HG02938 (cell line): Measurements from ENCODE around the gene CNTNAP2.
"Not testable (repeated sequence)": the region's sequence is repeated elsewhere in the genome, so short reads cannot be mapped to it uniquely, and the experiment has no call there.

ENCODE experiments used
- ATAC-seq: cut with Tn5 transposase; IDR thresholded peaks from one replicate; pipeline ENCODE4 v1.9.1; 2021; ENCODE audit warnings: mild to moderate bottlenecking, moderate library complexity; ENCODE audit not compliant: unreplicated experiment

The CNTNAP2 gene

DNA sequence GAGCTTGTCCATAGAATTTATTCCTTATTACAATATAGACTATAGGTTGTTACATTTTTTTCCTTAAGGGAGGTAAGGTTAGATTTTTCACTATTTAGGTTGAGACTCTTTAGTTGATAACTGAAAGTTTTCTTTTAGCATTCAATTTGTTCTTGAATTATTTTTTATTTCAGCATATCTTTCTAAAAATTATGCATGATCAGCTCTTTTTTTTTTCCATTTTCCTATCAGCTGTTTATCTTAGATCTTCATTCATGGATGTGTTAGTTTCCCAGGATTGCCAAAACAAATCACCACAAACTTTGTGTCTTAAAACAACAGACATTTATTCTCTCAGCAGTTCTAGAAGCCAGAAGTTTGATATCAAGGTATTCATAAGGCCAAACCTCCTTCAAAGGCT, 1558.1 kb downstream of the CNTNAP2 start:
- ATAC-seq: no peak

GRCh38 chr7:147678943-147679342, 1562.3 kb downstream of the CNTNAP2 start:
- ATAC-seq: no peak

GRCh38 chr7:147681530-147681929, 1564.9 kb downstream of the CNTNAP2 start:
- ATAC-seq: no peak

- no peak for ATAC-seq
Observed at GRCh38 chr7:147700702-147701101, 1584.1 kb downstream of the CNTNAP2 start.

- ATAC-seq: no peak
Observed at GRCh38 chr7:147707926-147708325, 1591.3 kb downstream of the CNTNAP2 start.

DNA sequence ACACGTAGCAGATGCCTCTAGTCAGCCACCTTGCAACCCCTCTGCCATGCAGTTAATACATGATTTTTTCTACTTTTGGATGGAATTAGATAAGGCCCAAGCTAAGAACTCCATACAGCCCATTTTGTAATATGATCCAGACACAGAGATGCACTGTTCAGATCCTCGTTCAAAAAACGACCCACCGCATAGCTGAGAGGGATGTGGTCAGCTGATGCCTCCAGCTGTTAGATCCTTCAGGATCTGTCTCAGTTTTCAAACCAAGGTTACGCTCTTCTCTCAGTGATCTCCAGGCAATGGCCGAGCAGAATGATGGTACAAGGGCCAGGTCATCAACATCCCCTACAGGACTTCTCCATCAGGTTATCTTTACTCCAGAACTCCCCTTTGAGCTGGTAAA, 1592.3 kb downstream of the CNTNAP2 start:
- no peak for ATAC-seq

GRCh38 chr7:147711447-147711846, 1594.8 kb downstream of the CNTNAP2 start:
- ATAC-seq: no peak

- no peak for ATAC-seq
Observed at GRCh38 chr7:147721962-147722830, 1605.6 kb downstream of the CNTNAP2 start.

- no peak for ATAC-seq
Observed at GRCh38 chr7:147723536-147723935, 1606.9 kb downstream of the CNTNAP2 start.

DNA sequence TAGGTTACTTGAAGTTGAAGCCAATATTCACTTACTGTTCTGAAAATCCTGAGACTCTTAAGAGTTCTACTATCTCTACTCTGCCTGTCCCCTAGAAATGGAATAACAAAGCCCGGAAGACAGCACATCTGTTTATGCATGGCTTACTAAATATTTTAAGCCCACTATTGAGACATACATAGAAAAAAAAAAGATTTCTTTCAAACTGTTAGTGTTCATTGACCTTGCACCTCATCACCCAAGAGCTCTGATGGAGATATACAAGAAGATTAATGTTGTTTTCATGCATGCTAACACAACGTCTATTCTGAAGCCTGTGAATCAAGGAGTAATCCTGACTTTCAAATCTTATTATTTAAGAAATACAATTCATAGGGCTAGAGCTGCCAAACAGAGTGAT, 1614.7 kb downstream of the CNTNAP2 start:
- no peak for ATAC-seq

GRCh38 chr7:147737559-147738214, 1621.1 kb downstream of the CNTNAP2 start:
- not testable (repeated sequence) for ATAC-seq

GRCh38 chr7:147742301-147742700, 1625.7 kb downstream of the CNTNAP2 start:
- ATAC-seq: no peak

DNA sequence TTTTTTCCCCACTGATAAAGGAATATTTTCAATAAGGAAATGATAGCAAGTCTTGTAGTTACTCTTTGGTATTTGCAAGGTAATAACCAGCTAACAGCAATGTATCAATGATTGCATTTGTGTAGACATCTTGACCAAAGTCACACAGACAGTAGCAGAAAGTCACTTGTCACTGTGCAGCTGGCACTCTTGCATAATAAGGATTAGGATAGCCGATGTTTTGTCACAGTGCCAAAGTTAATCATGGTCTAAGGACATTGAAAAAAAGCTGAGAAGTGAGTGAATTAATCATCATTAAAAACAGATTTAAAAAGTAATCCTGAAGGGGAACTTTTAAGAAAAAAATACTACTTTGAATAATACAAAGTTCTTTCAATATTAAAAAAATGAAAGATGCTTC, 1639.7 kb downstream of the CNTNAP2 start:
- ATAC-seq: no peak

GRCh38 chr7:147759327-147759943, 1642.8 kb downstream of the CNTNAP2 start:
- ATAC-seq: no peak

DNA sequence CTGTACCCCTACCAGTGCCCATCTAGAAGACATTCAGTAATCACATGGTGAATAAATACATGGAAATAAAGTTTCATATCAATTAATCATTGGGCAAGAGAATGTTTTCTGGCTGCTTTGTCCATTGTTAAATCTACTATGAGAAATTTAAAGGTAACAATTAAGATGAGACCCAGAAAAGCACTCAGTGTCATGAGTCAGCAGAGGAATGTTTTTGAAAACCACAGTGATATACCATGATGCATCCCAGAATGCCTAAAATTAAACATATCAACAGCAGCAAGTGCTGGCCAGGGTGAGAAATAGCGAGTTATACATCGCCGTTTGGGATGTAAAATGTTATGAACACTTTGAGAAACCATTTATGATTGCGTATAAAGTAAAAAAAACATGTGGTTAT, 1648.7 kb downstream of the CNTNAP2 start:
- no peak for ATAC-seq

GRCh38 chr7:147771344-147771743, 1654.7 kb downstream of the CNTNAP2 start:
- ATAC-seq: no peak

DNA sequence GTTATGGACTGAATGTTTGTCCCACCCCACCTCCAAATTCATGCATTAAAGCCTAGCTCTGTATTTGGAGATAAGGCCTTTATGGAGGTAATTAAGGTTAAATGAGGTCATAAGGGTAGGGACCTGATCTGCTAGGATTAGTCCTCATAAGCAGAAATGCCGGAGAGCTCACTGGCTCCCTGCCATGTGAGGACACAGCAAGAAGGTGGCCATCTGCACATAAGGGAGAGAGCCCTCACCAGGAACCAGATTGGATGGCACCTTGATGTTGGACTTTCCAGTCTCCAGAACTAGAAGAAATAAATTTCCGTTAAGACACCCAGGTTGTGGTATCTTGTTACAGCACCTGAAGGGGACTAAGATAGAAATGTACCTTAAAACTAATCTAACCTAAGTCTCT, 1657.9 kb downstream of the CNTNAP2 start:
- ATAC-seq: no peak

- no peak for ATAC-seq
Observed at GRCh38 chr7:147775516-147776284, 1659.1 kb downstream of the CNTNAP2 start.

DNA sequence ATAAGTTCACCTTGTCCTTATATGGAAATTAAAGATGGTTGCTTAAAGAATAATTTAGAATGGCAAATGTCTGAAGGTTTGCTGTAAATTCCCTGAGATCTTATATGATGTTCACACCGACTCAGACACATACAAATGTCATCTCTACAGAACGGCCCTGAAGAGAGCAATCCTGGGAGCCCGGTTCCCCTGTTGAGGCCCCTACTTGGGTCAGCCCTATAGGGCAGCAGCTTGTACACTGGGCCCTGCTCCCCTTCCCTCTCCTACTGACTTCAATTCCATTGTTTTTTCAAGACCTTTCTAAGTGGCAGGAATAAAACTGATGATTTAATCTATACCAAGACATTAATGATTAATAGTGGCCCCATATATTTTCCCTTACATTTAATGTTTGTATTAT, 1660.7 kb downstream of the CNTNAP2 start:
- ATAC-seq: no peak

DNA sequence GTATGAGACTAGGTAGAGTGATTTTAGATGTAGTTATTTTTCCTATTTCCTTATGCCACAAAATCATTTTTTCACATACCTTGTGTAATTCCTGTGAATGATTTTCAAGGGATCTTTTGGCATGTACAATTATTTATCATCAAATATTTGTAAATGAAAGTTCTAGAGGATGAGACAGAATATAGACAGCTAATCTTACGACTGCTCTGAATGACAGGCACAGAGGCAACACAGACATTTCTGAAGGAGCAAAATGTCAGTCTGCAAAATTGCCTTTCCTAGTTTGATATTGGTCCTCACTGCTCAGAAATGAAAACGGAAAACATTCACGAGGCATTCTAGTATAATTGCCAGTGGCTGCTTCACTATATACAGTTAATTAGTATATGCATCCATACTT, 1663.3 kb downstream of the CNTNAP2 start:
- no peak for ATAC-seq

DNA sequence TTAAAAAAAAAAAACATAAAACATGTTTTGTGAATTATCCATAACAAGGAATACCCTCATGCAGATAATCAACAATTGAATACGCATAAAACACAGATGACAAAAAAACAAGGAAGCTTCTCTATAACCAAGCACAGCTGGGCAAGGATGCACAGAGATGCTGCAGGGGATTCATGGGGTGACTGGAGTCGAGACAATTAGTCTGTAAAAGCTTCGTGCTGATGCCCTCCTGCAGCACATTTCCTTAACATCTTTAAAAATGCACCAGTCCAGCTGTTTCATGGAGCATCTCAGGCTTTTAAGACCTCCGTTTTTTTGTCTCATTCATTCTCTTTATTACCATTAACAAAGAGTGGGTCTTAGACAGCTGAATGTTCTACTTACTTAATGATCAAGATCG, 1680.0 kb downstream of the CNTNAP2 start:
- no peak for ATAC-seq
